ENCODE data around the gene SMCHD1.
A peak's percentile ranks its signal among the peaks of the same experiment; 100 is the strongest.

The SMCHD1 gene

GRCh38 chr18:2697184-2697583 is 41.7 kb downstream of the SMCHD1 start:
- Histone ChIP-seq H3K36me3 (ENCODE audit: insufficient read depth, low read length) (peaks cover 98% of the 10 kb centered on the region), H3K4me3 (ENCODE audit: low read depth in 1 of 2, low read length in 2 of 2) (no peak overlapping the region), H3K79me2 (ENCODE audit: insufficient read depth, low read length) (peaks cover 29% of the 10 kb centered on the region), H3K4me1 (ENCODE audit: insufficient read depth, low read length) (no peaks in the 10 kb centered on the region), H3K27ac (ENCODE audit: low read length) (no peak overlapping the region), H2AFZ (ENCODE audit: low read depth, low read length) (no peak overlapping the region), H3K4me2 (ENCODE audit: insufficient read depth, low read length) (no peak overlapping the region), H3K27me3 (ENCODE audit: insufficient read depth, low read length, poor library complexity) (no peaks in the 10 kb centered on the region), H4K20me1 (ENCODE audit: insufficient read depth, low read length) (peaks cover 8% of the 10 kb centered on the region; the same call in 1 of the 2 replicates), H3K9ac (ENCODE audit: low read depth, low read length) (no peak overlapping the region), H3K9me3 (ENCODE audit: insufficient read depth, low read length, severe bottlenecking) (no peaks in the 10 kb centered on the region)
- no peak for TF ChIP-seq EZH2 (IDR thresholded peaks at IDR 0.05; ENCODE audit: borderline replicate concordance, low read depth, low read length, severe bottlenecking)
- TF ChIP-seq CTCF (IDR thresholded peaks at IDR 0.05; ENCODE audit: borderline replicate concordance, extremely low read depth, low read length, poor library complexity, severe bottlenecking): no peak
- DNase-seq (no peak), ATAC-seq (ENCODE audit: insufficient read depth, low read depth) (no peak)

- Histone ChIP-seq H3K4me1 (ENCODE audit: insufficient read depth, low read length) (no peaks in the 10 kb centered on the region), H3K79me2 (ENCODE audit: insufficient read depth, low read length) (peaks cover 12% of the 10 kb centered on the region), H3K36me3 (ENCODE audit: insufficient read depth, low read length) (peaks cover 98% of the 10 kb centered on the region), H3K9ac (ENCODE audit: low read depth, low read length) (no peak overlapping the region), H2AFZ (ENCODE audit: low read depth, low read length) (no peak overlapping the region), H4K20me1 (ENCODE audit: insufficient read depth, low read length) (peaks cover 1% of the 10 kb centered on the region; the same call in 1 of the 2 replicates), H3K27me3 (ENCODE audit: insufficient read depth, low read length, poor library complexity) (no peaks in the 10 kb centered on the region), H3K4me2 (ENCODE audit: insufficient read depth, low read length) (no peak overlapping the region), H3K4me3 (ENCODE audit: low read depth in 1 of 2, low read length in 2 of 2) (no peak overlapping the region), H3K27ac (ENCODE audit: low read length) (no peak overlapping the region), H3K9me3 (ENCODE audit: insufficient read depth, low read length, severe bottlenecking) (no peaks in the 10 kb centered on the region)
- ATAC-seq (ENCODE audit: insufficient read depth, low read depth): no peak
- no peak for TF ChIP-seq CTCF (IDR thresholded peaks at IDR 0.05; ENCODE audit: borderline replicate concordance, extremely low read depth, low read length, poor library complexity, severe bottlenecking)
- TF ChIP-seq EZH2 (IDR thresholded peaks at IDR 0.05; ENCODE audit: borderline replicate concordance, low read depth, low read length, severe bottlenecking): no peak
- no peak for DNase-seq
These were observed 43.5 kb downstream of the SMCHD1 start for GRCh38 chr18:2699001-2699400.

- DNase-seq (no peak), ATAC-seq (ENCODE audit: insufficient read depth, low read depth) (peak; percentile 17; the same call in 1 of the 3 replicates)
- Histone ChIP-seq H3K4me2 (ENCODE audit: insufficient read depth, low read length) (no peak overlapping the region), H3K9me3 (ENCODE audit: insufficient read depth, low read length, severe bottlenecking) (no peaks in the 10 kb centered on the region), H4K20me1 (ENCODE audit: insufficient read depth, low read length) (0 out of 2 replicates have a peak, but pooled peaks cover 3% of the 10 kb centered on the region), H3K27me3 (ENCODE audit: insufficient read depth, low read length, poor library complexity) (no peaks in the 10 kb centered on the region), H3K9ac (ENCODE audit: low read depth, low read length) (no peak overlapping the region), H3K36me3 (ENCODE audit: insufficient read depth, low read length) (peaks cover 96% of the 10 kb centered on the region), H3K4me3 (ENCODE audit: low read depth in 1 of 2, low read length in 2 of 2) (no peak overlapping the region), H3K4me1 (ENCODE audit: insufficient read depth, low read length) (no peaks in the 10 kb centered on the region), H2AFZ (ENCODE audit: low read depth, low read length) (no peak overlapping the region), H3K27ac (ENCODE audit: low read length) (no peak overlapping the region), H3K79me2 (ENCODE audit: insufficient read depth, low read length) (peaks cover 18% of the 10 kb centered on the region)
- TF ChIP-seq EZH2 (IDR thresholded peaks at IDR 0.05; ENCODE audit: borderline replicate concordance, low read depth, low read length, severe bottlenecking) (no peak), CTCF (IDR thresholded peaks at IDR 0.05; ENCODE audit: borderline replicate concordance, extremely low read depth, low read length, poor library complexity, severe bottlenecking) (no peak)
These were observed 49.0 kb downstream of the SMCHD1 start for GRCh38 chr18:2704541-2704940.

GRCh38 chr18:2706903-2707302 is 51.4 kb downstream of the SMCHD1 start:
- TF ChIP-seq CTCF (IDR thresholded peaks at IDR 0.05; ENCODE audit: borderline replicate concordance, extremely low read depth, low read length, poor library complexity, severe bottlenecking) (no peak), EZH2 (IDR thresholded peaks at IDR 0.05; ENCODE audit: borderline replicate concordance, low read depth, low read length, severe bottlenecking) (no peak)
- Histone ChIP-seq H3K27me3 (ENCODE audit: insufficient read depth, low read length, poor library complexity) (no peaks in the 10 kb centered on the region), H3K36me3 (ENCODE audit: insufficient read depth, low read length) (peaks cover 93% of the 10 kb centered on the region), H2AFZ (ENCODE audit: low read depth, low read length) (no peak overlapping the region), H4K20me1 (ENCODE audit: insufficient read depth, low read length) (0 out of 2 replicates have a peak, but pooled peaks cover 3% of the 10 kb centered on the region), H3K9ac (ENCODE audit: low read depth, low read length) (no peak overlapping the region), H3K79me2 (ENCODE audit: insufficient read depth, low read length) (peaks cover 37% of the 10 kb centered on the region), H3K4me1 (ENCODE audit: insufficient read depth, low read length) (no peaks in the 10 kb centered on the region), H3K27ac (ENCODE audit: low read length) (no peak overlapping the region), H3K9me3 (ENCODE audit: insufficient read depth, low read length, severe bottlenecking) (no peaks in the 10 kb centered on the region), H3K4me3 (ENCODE audit: low read depth in 1 of 2, low read length in 2 of 2) (no peak overlapping the region), H3K4me2 (ENCODE audit: insufficient read depth, low read length) (no peak overlapping the region)
- ATAC-seq (ENCODE audit: insufficient read depth, low read depth) (no peak), DNase-seq (no peak)

All from DND-41 (cell line).